ENCODE data around the gene STK35. TPM values are rescaled to one million over a fixed set of nuclear protein-coding genes. Genes with fewer than 3 reads are reported as not detected.

Gene STK35
- total RNA-seq, 4 donors from 2014 or later, result 15.6 to 20.3 (median 17.9) TPM

DNA sequence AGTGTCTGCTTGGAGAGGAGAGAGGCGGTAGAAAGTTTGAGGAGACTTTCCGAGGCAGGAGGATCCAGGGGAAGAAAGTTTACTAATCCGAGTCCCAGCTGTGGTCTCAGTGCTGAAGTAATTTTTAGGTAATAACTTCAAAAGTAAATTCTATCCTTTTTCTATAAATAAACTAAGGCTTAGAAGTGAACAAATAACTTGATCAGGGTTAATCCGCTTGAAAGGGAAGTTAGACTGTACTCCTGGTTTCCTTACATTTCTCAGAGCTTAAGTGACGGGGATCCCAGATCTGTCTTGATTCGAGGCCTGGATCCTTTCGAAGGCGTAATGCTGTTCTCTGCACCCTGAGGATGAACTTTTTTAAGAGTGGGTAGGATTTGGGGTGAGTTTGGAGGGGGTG lies 2.6 kb downstream of the STK35 start:
- Histone ChIP-seq H3K27ac (no peak overlapping the region), H3K4me1 (peaks cover 35 to 47% of the 10 kb centered on the region in 2 donors), H3K36me3 (no peaks in the 10 kb centered on the region), H3K4me3 (replicated peaks in 1 of 3) (peak overlapping the region in 1 of 3 donors; percentile 95), H3K9me3 (no peaks in the 10 kb centered on the region), H3K27me3 (no peaks in the 10 kb centered on the region)
- WGBS, 2 donors, result 53 to 57% methylated on average over 8 of the region's 8 CpGs
- TF ChIP-seq CTCF (IDR thresholded peaks at IDR 0.05) (no peak), POLR2A (IDR thresholded peaks at IDR 0.05) (no peak)
- intact Hi-C loops (cut with DNase I), result loop anchor here (10.0 kb wide), 1 partner anchor 139 kb away; no protein-coding TSS in a partner anchor
- no peak for DNase-seq

- intact Hi-C loops (cut with DNase I), result loop anchor here (10.0 kb wide), 1 partner anchor 144 kb away; no protein-coding TSS in a partner anchor
- Histone ChIP-seq H3K27me3 (no peaks in the 10 kb centered on the region), H3K4me1 (peaks cover 46 to 61% of the 10 kb centered on the region in 2 donors), H3K9me3 (no peaks in the 10 kb centered on the region), H3K4me3 (replicated peaks in 1 of 3) (no peak overlapping the region), H3K27ac (no peak overlapping the region), H3K36me3 (no peaks in the 10 kb centered on the region)
- TF ChIP-seq CTCF (IDR thresholded peaks at IDR 0.05) (no peak), POLR2A (IDR thresholded peaks at IDR 0.05) (no peak)
- WGBS, 2 donors, result 94 to 95% methylated on average over 3 of the region's 3 CpGs
- DNase-seq, result no peak
These were observed 6.9 kb downstream of the STK35 start for GRCh38 chr20:2108498-2108897.

- intact Hi-C loops (cut with DNase I), result loop anchor here (10.0 kb wide), 1 partner anchor 144 kb away; no protein-coding TSS in a partner anchor
- DNase-seq, result no peak
- H3K4me3 ChIP-seq (replicated peaks in 1 of 3), result no peak overlapping the region
- no peak for TF ChIP-seq CTCF (IDR thresholded peaks at IDR 0.05)
- TF ChIP-seq POLR2A (IDR thresholded peaks at IDR 0.05), result no peak
- H3K27ac ChIP-seq, result no peak overlapping the region
- WGBS, 2 donors, result 93 to 94% methylated on average over 4 of the region's 4 CpGs
- no peaks in the 10 kb centered on the region for H3K9me3 ChIP-seq
- H3K27me3 ChIP-seq, result no peaks in the 10 kb centered on the region
- H3K36me3 ChIP-seq, result no peaks in the 10 kb centered on the region
- H3K4me1 ChIP-seq, result peaks cover 46 to 61% of the 10 kb centered on the region in 2 donors
These were observed 7.4 kb downstream of the STK35 start for GRCh38 chr20:2108987-2109386.

GRCh38 chr20:2109425-2110210 lies 8.0 kb downstream of the STK35 start:
- no peak overlapping the region for H3K4me3 ChIP-seq (replicated peaks in 1 of 3)
- DNase-seq, result peak; percentile 18 to 29
- intact Hi-C loops (cut with DNase I), result loop anchor here (10.0 kb wide), 1 partner anchor 145 kb away; no protein-coding TSS in a partner anchor

More at GRCh38 chr20:2109425-2110210, 8.0 kb downstream of the STK35 start:
- 56 to 59% methylated on average over 6 of the region's 6 CpGs for WGBS, 2 donors
- Histone ChIP-seq H3K27ac (no peak overlapping the region), H3K4me1 (peaks cover 44 to 61% of the 10 kb centered on the region in 2 donors), H3K36me3 (no peaks in the 10 kb centered on the region), H3K27me3 (no peaks in the 10 kb centered on the region), H3K9me3 (no peaks in the 10 kb centered on the region)
- TF ChIP-seq CTCF (IDR thresholded peaks at IDR 0.05), result no peak
- no peak for TF ChIP-seq POLR2A (IDR thresholded peaks at IDR 0.05)
